NB4 (cell line): ENCODE data around the gene MMP24OS.

Experiments used
- MYC ChIP-seq: IDR thresholded peaks from 2 replicates; pipeline ENCODE4 v1.6.1; 2011; ENCODE audit warnings: low read depth, low read length
- POLR2A ChIP-seq: IDR thresholded peaks from 2 replicates; pipeline ENCODE4 v1.6.1; 2011; ENCODE audit warnings: mild to moderate bottlenecking; ENCODE audit not compliant: insufficient read length; ENCODE audit errors: extremely low read depth
- TF ChIP-seq, protein P1 (sequence below): IDR thresholded peaks from one replicate; pipeline ENCODE4 v1.5.1; 2012; ENCODE audit warnings: low read depth, low read length
- TF ChIP-seq, protein P2 (sequence below): IDR thresholded peaks from 2 replicates; pipeline ENCODE4 v1.6.1; 2011; ENCODE audit warnings: low read depth, low read length

DNA sequence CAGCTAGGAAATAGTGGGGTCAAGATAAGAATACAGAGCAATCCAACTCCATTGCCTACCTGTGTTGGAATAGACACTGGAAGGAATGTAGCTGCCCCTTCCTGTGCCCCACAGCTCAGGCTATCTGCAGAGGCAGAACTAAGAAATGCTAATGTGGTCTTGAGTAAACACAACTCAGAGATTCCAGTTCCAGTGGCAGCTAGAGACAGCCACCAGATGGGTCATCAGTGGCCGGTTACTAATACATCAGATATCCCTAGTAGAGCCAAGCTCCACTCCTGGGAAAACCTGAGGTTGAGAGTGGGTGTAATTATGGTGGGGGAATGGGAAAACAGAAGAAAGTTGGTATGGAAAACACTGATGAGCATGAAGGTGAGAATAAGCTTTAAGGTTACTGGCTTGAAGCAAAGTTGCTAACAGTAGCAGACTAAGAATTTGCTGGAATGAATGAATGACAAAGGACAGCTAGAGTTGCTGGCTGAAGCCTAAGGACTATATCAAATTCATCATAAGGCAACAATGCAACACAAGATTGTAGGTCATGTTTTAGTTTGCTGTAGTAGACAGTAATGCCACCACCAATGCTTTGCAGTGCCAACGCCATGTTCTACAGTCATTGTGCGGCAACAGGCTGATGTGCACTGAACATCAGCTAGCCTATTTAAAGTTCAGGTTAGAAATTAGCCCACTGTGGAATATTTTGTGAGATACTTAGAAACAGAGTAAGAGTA, 42.6 kb upstream of the MMP24OS start:
- TF ChIP-seq, protein P1, sequence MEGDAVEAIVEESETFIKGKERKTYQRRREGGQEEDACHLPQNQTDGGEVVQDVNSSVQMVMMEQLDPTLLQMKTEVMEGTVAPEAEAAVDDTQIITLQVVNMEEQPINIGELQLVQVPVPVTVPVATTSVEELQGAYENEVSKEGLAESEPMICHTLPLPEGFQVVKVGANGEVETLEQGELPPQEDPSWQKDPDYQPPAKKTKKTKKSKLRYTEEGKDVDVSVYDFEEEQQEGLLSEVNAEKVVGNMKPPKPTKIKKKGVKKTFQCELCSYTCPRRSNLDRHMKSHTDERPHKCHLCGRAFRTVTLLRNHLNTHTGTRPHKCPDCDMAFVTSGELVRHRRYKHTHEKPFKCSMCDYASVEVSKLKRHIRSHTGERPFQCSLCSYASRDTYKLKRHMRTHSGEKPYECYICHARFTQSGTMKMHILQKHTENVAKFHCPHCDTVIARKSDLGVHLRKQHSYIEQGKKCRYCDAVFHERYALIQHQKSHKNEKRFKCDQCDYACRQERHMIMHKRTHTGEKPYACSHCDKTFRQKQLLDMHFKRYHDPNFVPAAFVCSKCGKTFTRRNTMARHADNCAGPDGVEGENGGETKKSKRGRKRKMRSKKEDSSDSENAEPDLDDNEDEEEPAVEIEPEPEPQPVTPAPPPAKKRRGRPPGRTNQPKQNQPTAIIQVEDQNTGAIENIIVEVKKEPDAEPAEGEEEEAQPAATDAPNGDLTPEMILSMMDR = no peak
- TF ChIP-seq, protein P2, sequence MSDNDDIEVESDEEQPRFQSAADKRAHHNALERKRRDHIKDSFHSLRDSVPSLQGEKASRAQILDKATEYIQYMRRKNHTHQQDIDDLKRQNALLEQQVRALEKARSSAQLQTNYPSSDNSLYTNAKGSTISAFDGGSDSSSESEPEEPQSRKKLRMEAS = no peak
- TF ChIP-seq POLR2A (no peak), MYC (no peak)
